ENCODE results near the gene COL23A1.

The COL23A1 gene

GRCh38 chr5:178455480-178455835, 134.7 kb downstream of the COL23A1 start:
- Histone ChIP-seq H3K27ac (ENCODE audit: low read depth, low read length) (no peak overlapping the region), H3K9me3 (ENCODE audit: control insufficient read depth, insufficient read depth, low read length) (no peaks in the 10 kb centered on the region), H3K27me3 (ENCODE audit: control insufficient read depth, insufficient read depth, low read length) (no peaks in the 10 kb centered on the region), H3K36me3 (ENCODE audit: control insufficient read depth, insufficient read depth, low read length) (no peaks in the 10 kb centered on the region), H3K9ac (ENCODE audit: low read depth, low read length) (no peak overlapping the region), H3K4me3 (ENCODE audit: low read depth, low read length) (no peak overlapping the region), H3K4me1 (ENCODE audit: control insufficient read depth, insufficient read depth, low read length) (0 out of 2 replicates have a peak, but pooled peaks cover 2% of the 10 kb centered on the region)

GRCh38 chr5:178454821-178455479, 135.2 kb downstream of the COL23A1 start:
- Histone ChIP-seq H3K36me3 (ENCODE audit: control insufficient read depth, insufficient read depth, low read length) (no peaks in the 10 kb centered on the region), H3K4me1 (ENCODE audit: control insufficient read depth, insufficient read depth, low read length) (peaks cover 2% of the 10 kb centered on the region; the same call in 1 of the 2 replicates), H3K27me3 (ENCODE audit: control insufficient read depth, insufficient read depth, low read length) (no peaks in the 10 kb centered on the region), H3K4me3 (ENCODE audit: low read depth, low read length) (no peak overlapping the region), H3K9me3 (ENCODE audit: control insufficient read depth, insufficient read depth, low read length) (no peaks in the 10 kb centered on the region), H3K27ac (ENCODE audit: low read depth, low read length) (no peak overlapping the region), H3K9ac (ENCODE audit: low read depth, low read length) (no peak overlapping the region)

- H3K27me3 ChIP-seq (ENCODE audit: control insufficient read depth, insufficient read depth, low read length) = no peaks in the 10 kb centered on the region
- H3K9ac ChIP-seq (ENCODE audit: low read depth, low read length) = no peak overlapping the region
- H3K4me1 ChIP-seq (ENCODE audit: control insufficient read depth, insufficient read depth, low read length) = peaks cover 2% of the 10 kb centered on the region; the same call in 1 of the 2 replicates
- no peak overlapping the region for H3K27ac ChIP-seq (ENCODE audit: low read depth, low read length)
- no peaks in the 10 kb centered on the region for H3K36me3 ChIP-seq (ENCODE audit: control insufficient read depth, insufficient read depth, low read length)
- no peak overlapping the region for H3K4me3 ChIP-seq (ENCODE audit: low read depth, low read length)
- no peaks in the 10 kb centered on the region for H3K9me3 ChIP-seq (ENCODE audit: control insufficient read depth, insufficient read depth, low read length)
Measured at GRCh38 chr5:178454303-178454702, 135.9 kb downstream of the COL23A1 start.

- H3K9me3 ChIP-seq (ENCODE audit: control insufficient read depth, insufficient read depth, low read length) = no peaks in the 10 kb centered on the region
- peak overlapping the region; percentile 45 for H3K27ac ChIP-seq (ENCODE audit: low read depth, low read length)
- H3K4me1 ChIP-seq (ENCODE audit: control insufficient read depth, insufficient read depth, low read length) = peaks cover 2% of the 10 kb centered on the region; the same call in 1 of the 2 replicates
- no peaks in the 10 kb centered on the region for H3K27me3 ChIP-seq (ENCODE audit: control insufficient read depth, insufficient read depth, low read length)
- H3K9ac ChIP-seq (ENCODE audit: low read depth, low read length) = no peak overlapping the region
- no peaks in the 10 kb centered on the region for H3K36me3 ChIP-seq (ENCODE audit: control insufficient read depth, insufficient read depth, low read length)
- no peak overlapping the region for H3K4me3 ChIP-seq (ENCODE audit: low read depth, low read length)
Measured at GRCh38 chr5:178453224-178453623, 137.0 kb downstream of the COL23A1 start.

- Histone ChIP-seq H3K27ac (ENCODE audit: low read depth, low read length) (no peak overlapping the region), H3K4me3 (ENCODE audit: low read depth, low read length) (no peak overlapping the region), H3K4me1 (ENCODE audit: control insufficient read depth, insufficient read depth, low read length) (peaks cover 2% of the 10 kb centered on the region; the same call in 1 of the 2 replicates), H3K36me3 (ENCODE audit: control insufficient read depth, insufficient read depth, low read length) (no peaks in the 10 kb centered on the region), H3K27me3 (ENCODE audit: control insufficient read depth, insufficient read depth, low read length) (no peaks in the 10 kb centered on the region), H3K9ac (ENCODE audit: low read depth, low read length) (no peak overlapping the region), H3K9me3 (ENCODE audit: control insufficient read depth, insufficient read depth, low read length) (no peaks in the 10 kb centered on the region)
Measured at GRCh38 chr5:178450121-178451028, 139.8 kb downstream of the COL23A1 start.

GRCh38 chr5:178449163-178450070, 140.8 kb downstream of the COL23A1 start:
- Histone ChIP-seq H3K4me1 (ENCODE audit: control insufficient read depth, insufficient read depth, low read length) (peaks cover 2% of the 10 kb centered on the region; the same call in 1 of the 2 replicates), H3K9ac (ENCODE audit: low read depth, low read length) (no peak overlapping the region), H3K36me3 (ENCODE audit: control insufficient read depth, insufficient read depth, low read length) (no peaks in the 10 kb centered on the region), H3K27ac (ENCODE audit: low read depth, low read length) (no peak overlapping the region), H3K27me3 (ENCODE audit: control insufficient read depth, insufficient read depth, low read length) (no peaks in the 10 kb centered on the region), H3K9me3 (ENCODE audit: control insufficient read depth, insufficient read depth, low read length) (no peaks in the 10 kb centered on the region), H3K4me3 (ENCODE audit: low read depth, low read length) (no peak overlapping the region)

DNA sequence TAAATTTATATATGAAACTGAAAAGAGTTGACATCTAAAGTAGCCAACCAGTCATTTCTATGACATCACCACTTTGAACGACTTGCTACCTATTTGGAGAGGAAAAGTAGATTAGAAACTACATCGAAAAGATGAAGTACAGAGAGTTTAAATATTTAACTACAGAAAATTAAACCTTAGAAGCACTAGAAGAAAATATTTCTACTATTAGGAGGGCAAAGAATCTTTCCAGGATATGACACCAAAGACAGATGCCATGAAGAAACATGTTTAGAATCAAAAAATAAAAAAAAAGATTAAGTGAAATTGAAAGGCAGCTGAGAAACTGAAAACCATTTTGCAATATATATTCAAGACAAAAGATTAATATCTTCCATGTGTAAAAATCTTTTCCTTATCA, 144.7 kb downstream of the COL23A1 start:
- Histone ChIP-seq H3K4me3 (ENCODE audit: low read depth, low read length) (no peak overlapping the region), H3K9me3 (ENCODE audit: control insufficient read depth, insufficient read depth, low read length) (no peaks in the 10 kb centered on the region), H3K27ac (ENCODE audit: low read depth, low read length) (no peak overlapping the region), H3K36me3 (ENCODE audit: control insufficient read depth, insufficient read depth, low read length) (no peaks in the 10 kb centered on the region), H3K9ac (ENCODE audit: low read depth, low read length) (no peak overlapping the region), H3K27me3 (ENCODE audit: control insufficient read depth, insufficient read depth, low read length) (no peaks in the 10 kb centered on the region), H3K4me1 (ENCODE audit: control insufficient read depth, insufficient read depth, low read length) (no peaks in the 10 kb centered on the region; the same call in 1 of the 2 replicates)

- H3K27ac ChIP-seq (ENCODE audit: low read depth, low read length) = no peak overlapping the region
- no peak overlapping the region for H3K9ac ChIP-seq (ENCODE audit: low read depth, low read length)
- no peak overlapping the region for H3K4me3 ChIP-seq (ENCODE audit: low read depth, low read length)
- no peaks in the 10 kb centered on the region for H3K4me1 ChIP-seq (ENCODE audit: control insufficient read depth, insufficient read depth, low read length)
- H3K27me3 ChIP-seq (ENCODE audit: control insufficient read depth, insufficient read depth, low read length) = no peaks in the 10 kb centered on the region
- H3K36me3 ChIP-seq (ENCODE audit: control insufficient read depth, insufficient read depth, low read length) = no peaks in the 10 kb centered on the region
- H3K9me3 ChIP-seq (ENCODE audit: control insufficient read depth, insufficient read depth, low read length) = no peaks in the 10 kb centered on the region
Measured at GRCh38 chr5:178442405-178443257, 147.6 kb downstream of the COL23A1 start.

DNA sequence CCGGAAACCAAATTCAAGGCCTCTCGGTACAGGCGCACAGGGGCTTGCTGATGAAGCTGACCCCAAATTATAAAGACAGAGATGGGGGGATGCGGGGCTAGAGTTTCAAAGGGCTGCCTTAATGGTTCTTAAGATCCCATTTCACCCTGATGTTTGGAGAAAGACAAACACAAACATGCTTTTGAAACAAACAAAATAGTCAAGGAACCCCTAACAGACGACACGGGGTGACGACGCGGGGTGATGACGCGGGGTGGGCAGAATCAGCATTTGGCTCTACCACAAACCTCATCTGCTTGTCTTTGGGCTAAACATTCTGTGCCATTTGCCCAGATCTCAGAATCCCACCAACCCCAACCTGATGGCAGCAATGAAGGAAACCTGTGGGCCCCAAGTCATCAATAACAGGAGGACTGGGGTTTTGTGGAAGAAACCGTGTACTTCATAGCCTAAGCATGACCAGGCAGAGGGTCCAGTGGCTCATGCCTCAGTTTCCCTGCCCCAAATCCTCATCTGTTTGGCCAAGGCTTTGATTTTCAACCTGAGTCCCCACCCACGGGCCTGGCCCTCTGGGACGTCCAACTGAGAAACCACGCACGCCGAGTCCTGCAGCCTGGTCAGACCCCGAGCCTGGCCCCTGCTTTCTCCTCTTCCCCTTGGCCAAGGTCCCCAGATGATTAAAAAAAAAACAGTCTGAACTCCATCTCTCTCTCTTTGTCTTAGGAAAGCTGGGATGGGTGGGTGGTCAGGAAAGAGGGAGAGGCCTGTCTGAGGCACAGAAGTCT, 148.5 kb downstream of the COL23A1 start:
- H3K27ac ChIP-seq (ENCODE audit: low read depth, low read length) = no peak overlapping the region
- H3K4me3 ChIP-seq (ENCODE audit: low read depth, low read length) = no peak overlapping the region
- no peaks in the 10 kb centered on the region for H3K27me3 ChIP-seq (ENCODE audit: control insufficient read depth, insufficient read depth, low read length)
- no peaks in the 10 kb centered on the region for H3K9me3 ChIP-seq (ENCODE audit: control insufficient read depth, insufficient read depth, low read length)
- no peak overlapping the region for H3K9ac ChIP-seq (ENCODE audit: low read depth, low read length)
- no peaks in the 10 kb centered on the region for H3K4me1 ChIP-seq (ENCODE audit: control insufficient read depth, insufficient read depth, low read length)
- no peaks in the 10 kb centered on the region for H3K36me3 ChIP-seq (ENCODE audit: control insufficient read depth, insufficient read depth, low read length)

Data from HUES48 (cell line).